ENCODE results near the gene GTF3C1. TPM values are rescaled to one million over a fixed set of nuclear protein-coding genes. Genes with fewer than 3 reads are reported as not detected.
A peak's percentile ranks its signal among the peaks of the same experiment; 100 is the strongest.

GTF3C1 gene
- total RNA-seq, 4 donors from 2014 or later, result 58.5 to 120 (median 112) TPM

- H3K9me3 ChIP-seq, result no peaks in the 10 kb centered on the region
- intact Hi-C loops (cut with DNase I), result no loop called here
- no peaks in the 10 kb centered on the region for H3K27me3 ChIP-seq
- peak overlapping the region in 1 of 3 donors; percentile 77 for H3K4me3 ChIP-seq (replicated peaks in 1 of 3)
- 21 to 40% methylated on average over 1 of the region's 1 CpG for WGBS, 2 donors
- peaks cover 31 to 38% of the 10 kb centered on the region in 2 donors for H3K4me1 ChIP-seq
- no peaks in the 10 kb centered on the region for H3K36me3 ChIP-seq
- peak overlapping the region in 1 of 3 donors; percentile 60 for H3K27ac ChIP-seq
- no peak for DNase-seq
- no peak for TF ChIP-seq POLR2A (IDR thresholded peaks at IDR 0.05)
- TF ChIP-seq, protein P1, sequence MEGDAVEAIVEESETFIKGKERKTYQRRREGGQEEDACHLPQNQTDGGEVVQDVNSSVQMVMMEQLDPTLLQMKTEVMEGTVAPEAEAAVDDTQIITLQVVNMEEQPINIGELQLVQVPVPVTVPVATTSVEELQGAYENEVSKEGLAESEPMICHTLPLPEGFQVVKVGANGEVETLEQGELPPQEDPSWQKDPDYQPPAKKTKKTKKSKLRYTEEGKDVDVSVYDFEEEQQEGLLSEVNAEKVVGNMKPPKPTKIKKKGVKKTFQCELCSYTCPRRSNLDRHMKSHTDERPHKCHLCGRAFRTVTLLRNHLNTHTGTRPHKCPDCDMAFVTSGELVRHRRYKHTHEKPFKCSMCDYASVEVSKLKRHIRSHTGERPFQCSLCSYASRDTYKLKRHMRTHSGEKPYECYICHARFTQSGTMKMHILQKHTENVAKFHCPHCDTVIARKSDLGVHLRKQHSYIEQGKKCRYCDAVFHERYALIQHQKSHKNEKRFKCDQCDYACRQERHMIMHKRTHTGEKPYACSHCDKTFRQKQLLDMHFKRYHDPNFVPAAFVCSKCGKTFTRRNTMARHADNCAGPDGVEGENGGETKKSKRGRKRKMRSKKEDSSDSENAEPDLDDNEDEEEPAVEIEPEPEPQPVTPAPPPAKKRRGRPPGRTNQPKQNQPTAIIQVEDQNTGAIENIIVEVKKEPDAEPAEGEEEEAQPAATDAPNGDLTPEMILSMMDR (IDR thresholded peaks at IDR 0.05), result no peak
These were observed 1.3 kb upstream of the GTF3C1 start for GRCh38 chr16:27551036-27551435.

GRCh38 chr16:27550582-27550920, 838 bp upstream of the GTF3C1 start:
- TF ChIP-seq, protein P1 (IDR thresholded peaks at IDR 0.05), result no peak
- TF ChIP-seq POLR2A (IDR thresholded peaks at IDR 0.05), result no peak
- Histone ChIP-seq H3K36me3 (no peaks in the 10 kb centered on the region), H3K4me1 (peaks cover 31 to 38% of the 10 kb centered on the region in 2 donors), H3K4me3 (replicated peaks in 1 of 3) (peak overlapping the region; percentile 77 to 100 (median 95)), H3K27ac (peak overlapping the region in 2 of 3 donors; percentile 60 to 84), H3K27me3 (no peaks in the 10 kb centered on the region), H3K9me3 (no peaks in the 10 kb centered on the region)
- 31 to 41% methylated on average over 4 of the region's 4 CpGs for WGBS, 2 donors
- DNase-seq, result no peak
- intact Hi-C loops (cut with DNase I), result no loop called here

DNA sequence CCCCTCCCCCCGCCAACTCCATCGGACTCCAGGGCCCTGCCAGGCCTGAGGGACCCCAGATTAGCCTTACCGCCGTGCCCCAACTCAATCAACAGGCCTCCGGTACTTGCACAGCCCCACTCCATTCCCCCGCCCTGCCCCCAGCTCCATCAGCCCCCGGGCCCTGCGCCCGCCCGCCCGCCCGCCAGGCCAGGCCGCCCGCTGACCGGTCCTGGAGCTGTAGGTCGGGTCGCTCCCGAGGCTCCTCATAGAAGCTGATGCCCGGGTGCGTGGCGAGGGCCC, 308 bp downstream of the GTF3C1 start:
- Histone ChIP-seq H3K36me3 (peaks cover 8 to 9% of the 10 kb centered on the region in 2 donors), H3K4me3 (replicated peaks in 1 of 3) (peak overlapping the region; percentile 26 to 80 (median 77)), H3K27me3 (no peaks in the 10 kb centered on the region), H3K27ac (peak overlapping the region; percentile 56 to 83 (median 73)), H3K4me1 (peaks cover 31 to 38% of the 10 kb centered on the region in 2 donors), H3K9me3 (no peaks in the 10 kb centered on the region)
- intact Hi-C loops (cut with DNase I), result loop anchor here (10.0 kb wide), 1 partner anchor 345 kb away; the partner anchor contains the start of gene KDM8
- TF ChIP-seq, protein P1 (IDR thresholded peaks at IDR 0.05), result no peak
- no peak for TF ChIP-seq POLR2A (IDR thresholded peaks at IDR 0.05)
- WGBS, 2 donors, result 0 to 3% methylated on average over 6 of the region's 21 CpGs
- DNase-seq, result no peak

GRCh38 chr16:27547851-27548250, 1.9 kb downstream of the GTF3C1 start:
- 78 to 86% methylated on average over 2 of the region's 2 CpGs for WGBS, 2 donors
- TF ChIP-seq POLR2A (IDR thresholded peaks at IDR 0.05), result no peak
- TF ChIP-seq, protein P1 (IDR thresholded peaks at IDR 0.05), result no peak
- H3K4me1 ChIP-seq, result peaks cover 31 to 38% of the 10 kb centered on the region in 2 donors
- H3K9me3 ChIP-seq, result no peaks in the 10 kb centered on the region
- H3K36me3 ChIP-seq, result peaks cover 23 to 24% of the 10 kb centered on the region in 2 donors
- H3K27me3 ChIP-seq, result no peaks in the 10 kb centered on the region
- peak overlapping the region in 1 of 3 donors; percentile 83 for H3K27ac ChIP-seq
- intact Hi-C loops (cut with DNase I), result loop anchor here (10.0 kb wide), 1 partner anchor 343 kb away; the partner anchor contains the start of gene KDM8
- DNase-seq, result no peak
- no peak overlapping the region for H3K4me3 ChIP-seq (replicated peaks in 1 of 3)

DNA sequence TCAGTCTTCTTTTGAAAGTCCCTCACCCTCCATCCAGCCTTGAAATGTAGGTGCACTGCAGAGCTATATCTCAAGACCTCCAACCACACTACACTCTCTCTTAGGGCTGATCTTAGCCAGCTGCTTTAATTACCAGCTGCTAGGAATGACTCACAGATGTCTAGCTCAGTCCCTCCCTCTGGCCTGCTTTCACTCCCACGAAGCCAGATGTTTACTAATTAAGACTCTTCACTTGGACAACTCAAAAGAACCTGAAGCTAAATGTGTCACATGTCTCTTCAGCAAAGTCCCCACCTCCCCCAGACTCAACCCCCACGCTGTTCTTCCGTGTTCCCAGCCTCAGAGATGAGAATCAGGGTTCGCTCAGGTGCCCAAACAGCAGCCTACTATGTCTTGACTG, 2.6 kb downstream of the GTF3C1 start:
- WGBS, 2 donors, result 74 to 84% methylated on average over 4 of the region's 4 CpGs
- intact Hi-C loops (cut with DNase I), result loop anchor here (10.0 kb wide), 1 partner anchor 342 kb away; the partner anchor contains the start of gene KDM8
- no peak overlapping the region for H3K27ac ChIP-seq
- no peak overlapping the region for H3K4me3 ChIP-seq (replicated peaks in 1 of 3)
- H3K9me3 ChIP-seq, result no peaks in the 10 kb centered on the region
- H3K27me3 ChIP-seq, result no peaks in the 10 kb centered on the region
- no peak for DNase-seq
- TF ChIP-seq, protein P1 (IDR thresholded peaks at IDR 0.05), result no peak
- TF ChIP-seq POLR2A (IDR thresholded peaks at IDR 0.05), result no peak
- H3K36me3 ChIP-seq, result peaks cover 30 to 31% of the 10 kb centered on the region in 2 donors
- peaks cover 31 to 38% of the 10 kb centered on the region in 2 donors for H3K4me1 ChIP-seq

Data from thyroid gland (tissue), 4 donors.